ENCODE results near the gene CPT1B. TPM values are rescaled to one million over a fixed set of nuclear protein-coding genes. Genes with fewer than 3 reads are reported as not detected.
"Not testable (repeated sequence)": the region's sequence is repeated elsewhere in the genome, so short reads cannot be mapped to it uniquely, and the experiment has no call there.

CPT1B gene
- total RNA-seq, 1 donor from 2014 or later: 60.7 TPM

- DNase-seq (ENCODE audit: extremely low spot score, unreplicated experiment): no peak
- Mint-ChIP-seq H3K4me1 (ENCODE audit: unreplicated experiment) (peaks cover 6% of the 10 kb centered on the region), H3K9me3 (ENCODE audit: unreplicated experiment) (no peaks in the 10 kb centered on the region), H3K27ac (ENCODE audit: unreplicated experiment) (no peak overlapping the region), H3K36me3 (ENCODE audit: unreplicated experiment) (no peaks in the 10 kb centered on the region), H3K4me3 (ENCODE audit: unreplicated experiment) (no peak overlapping the region), H3K27me3 (ENCODE audit: unreplicated experiment) (no peaks in the 10 kb centered on the region)
- TF ChIP-seq CTCF (IDR thresholded peaks at IDR 0.05): no peak
These were observed 35.8 kb downstream of the CPT1B start for GRCh38 chr22:50542416-50542927.

- H3K9me3 Mint-ChIP-seq (ENCODE audit: unreplicated experiment); H3K27ac Mint-ChIP-seq (ENCODE audit: unreplicated experiment); H3K4me1 Mint-ChIP-seq (ENCODE audit: unreplicated experiment); DNase-seq (ENCODE audit: extremely low spot score, unreplicated experiment); H3K4me3 Mint-ChIP-seq (ENCODE audit: unreplicated experiment); H3K36me3 Mint-ChIP-seq (ENCODE audit: unreplicated experiment); H3K27me3 Mint-ChIP-seq (ENCODE audit: unreplicated experiment): not testable (repeated sequence)
These were observed 36.6 kb downstream of the CPT1B start for GRCh38 chr22:50541667-50542026.

GRCh38 chr22:50540381-50540780 is 37.8 kb downstream of the CPT1B start:
- H3K9me3 Mint-ChIP-seq (ENCODE audit: unreplicated experiment): no peaks in the 10 kb centered on the region
- H3K36me3 Mint-ChIP-seq (ENCODE audit: unreplicated experiment): no peaks in the 10 kb centered on the region
- no peak for DNase-seq (ENCODE audit: extremely low spot score, unreplicated experiment)
- H3K4me1 Mint-ChIP-seq (ENCODE audit: unreplicated experiment): peaks cover 6% of the 10 kb centered on the region
- H3K27me3 Mint-ChIP-seq (ENCODE audit: unreplicated experiment): no peaks in the 10 kb centered on the region
- no peak overlapping the region for H3K27ac Mint-ChIP-seq (ENCODE audit: unreplicated experiment)
- no peak for TF ChIP-seq CTCF (IDR thresholded peaks at IDR 0.05)
- no peak overlapping the region for H3K4me3 Mint-ChIP-seq (ENCODE audit: unreplicated experiment)

GRCh38 chr22:50537765-50538164 is 40.5 kb downstream of the CPT1B start:
- H3K36me3 Mint-ChIP-seq (ENCODE audit: unreplicated experiment): no peaks in the 10 kb centered on the region
- no peaks in the 10 kb centered on the region for H3K9me3 Mint-ChIP-seq (ENCODE audit: unreplicated experiment)
- no peak overlapping the region for H3K27ac Mint-ChIP-seq (ENCODE audit: unreplicated experiment)
- no peak overlapping the region for H3K4me3 Mint-ChIP-seq (ENCODE audit: unreplicated experiment)
- H3K27me3 Mint-ChIP-seq (ENCODE audit: unreplicated experiment): peaks cover 14% of the 10 kb centered on the region
- H3K4me1 Mint-ChIP-seq (ENCODE audit: unreplicated experiment): peaks cover 6% of the 10 kb centered on the region
- DNase-seq (ENCODE audit: extremely low spot score, unreplicated experiment): no peak
- TF ChIP-seq CTCF (IDR thresholded peaks at IDR 0.05): no peak

- H3K27me3 Mint-ChIP-seq (ENCODE audit: unreplicated experiment): peaks cover 17% of the 10 kb centered on the region
- no peaks in the 10 kb centered on the region for H3K9me3 Mint-ChIP-seq (ENCODE audit: unreplicated experiment)
- H3K36me3 Mint-ChIP-seq (ENCODE audit: unreplicated experiment): no peaks in the 10 kb centered on the region
- TF ChIP-seq CTCF (IDR thresholded peaks at IDR 0.05): no peak
- H3K27ac Mint-ChIP-seq (ENCODE audit: unreplicated experiment): no peak overlapping the region
- no peak for DNase-seq (ENCODE audit: extremely low spot score, unreplicated experiment)
- peaks cover 6% of the 10 kb centered on the region for H3K4me1 Mint-ChIP-seq (ENCODE audit: unreplicated experiment)
- no peak overlapping the region for H3K4me3 Mint-ChIP-seq (ENCODE audit: unreplicated experiment)
These were observed 42.0 kb downstream of the CPT1B start for GRCh38 chr22:50536226-50536625.

- TF ChIP-seq CTCF (IDR thresholded peaks at IDR 0.05): no peak
- Mint-ChIP-seq H3K27ac (ENCODE audit: unreplicated experiment) (no peak overlapping the region), H3K4me3 (ENCODE audit: unreplicated experiment) (no peak overlapping the region), H3K27me3 (ENCODE audit: unreplicated experiment) (peaks cover 17% of the 10 kb centered on the region), H3K36me3 (ENCODE audit: unreplicated experiment) (no peaks in the 10 kb centered on the region), H3K4me1 (ENCODE audit: unreplicated experiment) (peaks cover 9% of the 10 kb centered on the region), H3K9me3 (ENCODE audit: unreplicated experiment) (no peaks in the 10 kb centered on the region)
- DNase-seq (ENCODE audit: extremely low spot score, unreplicated experiment): no peak
These were observed 43.1 kb downstream of the CPT1B start for GRCh38 chr22:50535113-50535512.

- H3K9me3 Mint-ChIP-seq (ENCODE audit: unreplicated experiment); H3K4me1 Mint-ChIP-seq (ENCODE audit: unreplicated experiment); H3K27ac Mint-ChIP-seq (ENCODE audit: unreplicated experiment); H3K36me3 Mint-ChIP-seq (ENCODE audit: unreplicated experiment); DNase-seq (ENCODE audit: extremely low spot score, unreplicated experiment); H3K4me3 Mint-ChIP-seq (ENCODE audit: unreplicated experiment): not testable (repeated sequence)
- H3K27me3 Mint-ChIP-seq (ENCODE audit: unreplicated experiment): peaks cover 17% of the 10 kb centered on the region
These were observed 44.1 kb downstream of the CPT1B start for GRCh38 chr22:50533856-50534711.

Data from osteocyte (in vitro differentiated cells).